HepG2 (cell line): ENCODE measurements around the gene FUOM. TPM values are rescaled to one million over a fixed set of nuclear protein-coding genes. Genes with fewer than 3 reads are reported as not detected.
A peak's percentile ranks its signal among the peaks of the same experiment; 100 is the strongest.

ENCODE experiments used
- CENPX ChIP-seq: sonication (generic); formaldehyde crosslinking; IDR thresholded peaks from 2 replicates; pipeline ENCODE4 v1.9.0; 2021; ENCODE audit warnings: mild to moderate bottlenecking, missing genetic modification reagents, moderate library complexity
- ESRRA ChIP-seq: sonication (generic); formaldehyde crosslinking; IDR thresholded peaks from 2 replicates; pipeline ENCODE4 v1.5.1; 2020; ENCODE audit warnings: mild to moderate bottlenecking, low read depth, missing genetic modification reagents
- FOSL1 ChIP-seq: sonication (generic); formaldehyde crosslinking; IDR thresholded peaks from 2 replicates; pipeline ENCODE4 v1.9.0; 2021; ENCODE audit warnings: missing genetic modification reagents, borderline replicate concordance
- KAT7 ChIP-seq: IDR thresholded peaks from 2 replicates; pipeline ENCODE4 v1.6.1; 2018; ENCODE audit warnings: borderline replicate concordance, missing compliant biosample characterization
- NFE2 ChIP-seq: sonication (generic); formaldehyde crosslinking; IDR thresholded peaks from 2 replicates; pipeline ENCODE4 v1.4.0; 2020; ENCODE audit warnings: missing genetic modification reagents
- NPAS2 ChIP-seq: sonication (generic); formaldehyde crosslinking; IDR thresholded peaks from 2 replicates; pipeline ENCODE4 v1.8.0; 2022; ENCODE audit warnings: mild to moderate bottlenecking, missing genetic modification reagents, borderline replicate concordance
- PRMT3 ChIP-seq: sonication (generic); formaldehyde crosslinking; IDR thresholded peaks from 2 replicates; pipeline ENCODE4 v1.8.1; 2022; ENCODE audit warnings: low read depth, mild to moderate bottlenecking, moderate library complexity, missing genetic modification reagents, borderline replicate concordance
- ZBTB7A ChIP-seq: sonication (generic); formaldehyde crosslinking; IDR thresholded peaks from 2 replicates; pipeline ENCODE4 v1.8.0; 2022; ENCODE audit warnings: mild to moderate bottlenecking, missing genetic modification reagents
- ZNF33B ChIP-seq: sonication (generic); formaldehyde crosslinking; IDR thresholded peaks from 2 replicates; pipeline ENCODE4 v1.5.1; 2020; ENCODE audit warnings: mild to moderate bottlenecking, missing genetic modification reagents
- ZNF557 ChIP-seq: sonication (generic); formaldehyde crosslinking; IDR thresholded peaks from 2 replicates; pipeline ENCODE4 v1.4.0; 2020; ENCODE audit warnings: missing genetic modification reagents
- ZNF629 ChIP-seq: sonication (generic); formaldehyde crosslinking; conservative IDR thresholded peaks from 2 replicates; pipeline ENCODE4 v1.5.0; 2020; ENCODE audit warnings: missing genetic modification reagents
- polyA plus RNA-seq, 8 experiments: library from polyadenylated mRNA; depleted of rRNA in 3 of 8; stranded (reverse) in 7 of 8; unstranded in 1 of 8; fragments of >200 nt; fragmentation: Illumina TruSeq in 4 of 8; extraction: Trizol in 4 of 8; gene quantifications; 2 replicates each; pipeline versions ENCODE4 v1.2.1 to v1.2.3, GENCODE V29; 2011 to 2016; ENCODE audit warnings: low read depth in 4 of 8, missing spikeins in 1 of 8, mixed read lengths in 1 of 8; ENCODE audit not compliant: insufficient read depth in 1 of 8
- total RNA-seq, 5 experiments: library from RNA; depleted of rRNA; stranded (reverse); fragments of >200 nt; fragmentation: Illumina TruSeq; extraction: Trizol; gene quantifications; 2 replicates each; pipeline ENCODE4 v1.2.3, GENCODE V29; 2016; ENCODE audit warnings: low read depth in 1 of 5
- TF ChIP-seq, protein P1 (sequence below): sonication (generic); formaldehyde crosslinking; IDR thresholded peaks from 2 replicates; pipeline ENCODE4 v1.8.1; 2023; ENCODE audit warnings: missing genetic modification reagents, inconsistent platforms, borderline replicate concordance
- TF ChIP-seq, protein P2 (sequence below): sonication (generic); formaldehyde crosslinking; conservative IDR thresholded peaks from 2 replicates; pipeline ENCODE4 v1.4.0; 2020; ENCODE audit warnings: missing genetic modification reagents
- TF ChIP-seq, protein P3 (sequence below): sonication (generic); formaldehyde crosslinking; IDR thresholded peaks from 2 replicates; pipeline ENCODE4 v1.5.0; 2020; ENCODE audit warnings: mild to moderate bottlenecking, missing genetic modification reagents, moderate library complexity

Gene FUOM
- total and polyA plus RNA-seq, 2 of the 13 experiments (the other 11 are each of a cell fraction or from before 2014, with no cell fraction given), result 27.5 to 60.4 TPM

DNA sequence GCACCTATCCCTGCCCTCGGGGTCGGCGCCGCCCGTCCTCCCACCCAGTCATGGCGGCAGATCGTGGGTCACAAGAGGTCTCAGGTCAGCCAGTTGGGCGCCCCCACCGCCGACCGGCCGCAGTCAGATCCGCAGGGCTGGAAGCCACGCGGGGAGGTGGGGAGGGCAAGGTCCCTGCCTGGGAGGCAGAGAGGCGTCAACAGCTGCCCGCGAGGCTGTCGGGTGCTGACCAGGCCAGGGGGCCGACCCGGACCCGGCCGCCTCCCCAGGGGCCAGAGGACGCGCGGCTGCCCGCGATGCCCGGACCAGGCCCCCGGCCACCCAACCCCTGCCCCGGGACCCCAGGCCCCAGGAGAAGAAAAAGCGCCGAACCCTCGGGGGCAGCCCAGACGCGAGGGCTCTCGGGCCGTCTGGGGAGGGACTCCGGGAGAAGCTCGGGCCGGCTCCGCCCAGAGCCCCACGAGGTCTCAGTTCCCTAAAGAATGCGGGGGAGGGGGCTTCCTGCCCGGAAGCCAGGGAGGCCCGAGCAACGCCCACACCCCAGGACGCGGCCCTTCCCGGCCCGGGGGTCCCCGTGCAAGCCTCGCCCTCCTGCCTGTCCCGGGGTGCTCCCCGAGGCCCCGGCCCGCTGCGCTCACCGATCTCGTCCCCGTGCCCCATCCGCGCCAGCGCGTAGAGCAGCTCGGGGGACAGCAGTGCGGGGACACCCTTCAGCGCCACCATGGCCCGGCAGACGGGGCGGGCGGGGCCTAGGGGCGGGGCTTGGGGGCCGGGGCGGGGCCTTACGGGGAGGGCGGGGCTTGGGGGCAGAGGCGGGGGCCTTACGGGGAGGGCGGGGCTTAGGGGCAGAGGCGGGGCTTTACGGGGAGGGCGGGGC lies at the start of gene FUOM (continued):
- no peak; the same call in 1 of the 2 replicates for TF ChIP-seq KAT7 (CRISPR knock-in tag)
- no peak for TF ChIP-seq CENPX (CRISPR knock-in tag)
- peak; percentile 89 for TF ChIP-seq ZBTB7A (CRISPR knock-in tag)
- TF ChIP-seq NFE2 (CRISPR knock-in tag), result no peak
- TF ChIP-seq, protein P1, sequence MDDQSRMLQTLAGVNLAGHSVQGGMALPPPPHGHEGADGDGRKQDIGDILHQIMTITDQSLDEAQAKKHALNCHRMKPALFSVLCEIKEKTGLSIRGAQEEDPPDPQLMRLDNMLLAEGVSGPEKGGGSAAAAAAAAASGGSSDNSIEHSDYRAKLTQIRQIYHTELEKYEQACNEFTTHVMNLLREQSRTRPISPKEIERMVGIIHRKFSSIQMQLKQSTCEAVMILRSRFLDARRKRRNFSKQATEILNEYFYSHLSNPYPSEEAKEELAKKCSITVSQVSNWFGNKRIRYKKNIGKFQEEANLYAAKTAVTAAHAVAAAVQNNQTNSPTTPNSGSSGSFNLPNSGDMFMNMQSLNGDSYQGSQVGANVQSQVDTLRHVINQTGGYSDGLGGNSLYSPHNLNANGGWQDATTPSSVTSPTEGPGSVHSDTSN (CRISPR knock-in tag), result no peak; the same call in 1 of the 2 replicates
- TF ChIP-seq NPAS2 (CRISPR knock-in tag), result no peak
- no peak for TF ChIP-seq ZNF557
- no peak for TF ChIP-seq ZNF33B (CRISPR knock-in tag)
- no peak for TF ChIP-seq ESRRA (CRISPR knock-in tag)
- TF ChIP-seq PRMT3 (CRISPR knock-in tag), result no peak
- no peak for TF ChIP-seq ZNF629 (CRISPR knock-in tag)
- TF ChIP-seq FOSL1 (CRISPR knock-in tag), result 0 out of 2 replicates have a peak, but pooled peaks have one; percentile 7
- TF ChIP-seq, protein P2, sequence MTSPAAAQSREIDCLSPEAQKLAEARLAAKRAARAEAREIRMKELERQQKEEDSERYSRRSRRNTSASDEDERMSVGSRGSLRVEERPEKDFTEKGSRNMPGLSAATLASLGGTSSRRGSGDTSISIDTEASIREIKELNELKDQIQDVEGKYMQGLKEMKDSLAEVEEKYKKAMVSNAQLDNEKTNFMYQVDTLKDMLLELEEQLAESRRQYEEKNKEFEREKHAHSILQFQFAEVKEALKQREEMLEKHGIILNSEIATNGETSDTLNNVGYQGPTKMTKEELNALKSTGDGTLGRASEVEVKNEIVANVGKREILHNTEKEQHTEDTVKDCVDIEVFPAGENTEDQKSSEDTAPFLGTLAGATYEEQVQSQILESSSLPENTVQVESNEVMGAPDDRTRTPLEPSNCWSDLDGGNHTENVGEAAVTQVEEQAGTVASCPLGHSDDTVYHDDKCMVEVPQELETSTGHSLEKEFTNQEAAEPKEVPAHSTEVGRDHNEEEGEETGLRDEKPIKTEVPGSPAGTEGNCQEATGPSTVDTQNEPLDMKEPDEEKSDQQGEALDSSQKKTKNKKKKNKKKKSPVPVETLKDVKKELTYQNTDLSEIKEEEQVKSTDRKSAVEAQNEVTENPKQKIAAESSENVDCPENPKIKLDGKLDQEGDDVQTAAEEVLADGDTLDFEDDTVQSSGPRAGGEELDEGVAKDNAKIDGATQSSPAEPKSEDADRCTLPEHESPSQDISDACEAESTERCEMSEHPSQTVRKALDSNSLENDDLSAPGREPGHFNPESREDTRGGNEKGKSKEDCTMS (CRISPR knock-in tag), result no peak
- TF ChIP-seq, protein P3, sequence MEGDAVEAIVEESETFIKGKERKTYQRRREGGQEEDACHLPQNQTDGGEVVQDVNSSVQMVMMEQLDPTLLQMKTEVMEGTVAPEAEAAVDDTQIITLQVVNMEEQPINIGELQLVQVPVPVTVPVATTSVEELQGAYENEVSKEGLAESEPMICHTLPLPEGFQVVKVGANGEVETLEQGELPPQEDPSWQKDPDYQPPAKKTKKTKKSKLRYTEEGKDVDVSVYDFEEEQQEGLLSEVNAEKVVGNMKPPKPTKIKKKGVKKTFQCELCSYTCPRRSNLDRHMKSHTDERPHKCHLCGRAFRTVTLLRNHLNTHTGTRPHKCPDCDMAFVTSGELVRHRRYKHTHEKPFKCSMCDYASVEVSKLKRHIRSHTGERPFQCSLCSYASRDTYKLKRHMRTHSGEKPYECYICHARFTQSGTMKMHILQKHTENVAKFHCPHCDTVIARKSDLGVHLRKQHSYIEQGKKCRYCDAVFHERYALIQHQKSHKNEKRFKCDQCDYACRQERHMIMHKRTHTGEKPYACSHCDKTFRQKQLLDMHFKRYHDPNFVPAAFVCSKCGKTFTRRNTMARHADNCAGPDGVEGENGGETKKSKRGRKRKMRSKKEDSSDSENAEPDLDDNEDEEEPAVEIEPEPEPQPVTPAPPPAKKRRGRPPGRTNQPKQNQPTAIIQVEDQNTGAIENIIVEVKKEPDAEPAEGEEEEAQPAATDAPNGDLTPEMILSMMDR, result peak; percentile 49
